M059J (cell line): ENCODE data around the gene MCF2. TPM values are rescaled to one million over a fixed set of nuclear protein-coding genes. Genes with fewer than 3 reads are reported as not detected.

ENCODE experiments used
- DNase-seq: peaks from one replicate; pipeline ENCODE4 v3.0.0-alpha.2; 2012; ENCODE audit warnings: low read depth
- total RNA-seq: library from RNA; depleted of rRNA; stranded (reverse); fragments of >200 nt; shearing (Covaris generic); gene quantifications from 2 replicates; pipeline ENCODE4 v1.2.3, GENCODE V29; 2014; rRNA removed

Gene MCF2
- total RNA-seq, 1 experiment from 2014 or later, result not detected

DNA sequence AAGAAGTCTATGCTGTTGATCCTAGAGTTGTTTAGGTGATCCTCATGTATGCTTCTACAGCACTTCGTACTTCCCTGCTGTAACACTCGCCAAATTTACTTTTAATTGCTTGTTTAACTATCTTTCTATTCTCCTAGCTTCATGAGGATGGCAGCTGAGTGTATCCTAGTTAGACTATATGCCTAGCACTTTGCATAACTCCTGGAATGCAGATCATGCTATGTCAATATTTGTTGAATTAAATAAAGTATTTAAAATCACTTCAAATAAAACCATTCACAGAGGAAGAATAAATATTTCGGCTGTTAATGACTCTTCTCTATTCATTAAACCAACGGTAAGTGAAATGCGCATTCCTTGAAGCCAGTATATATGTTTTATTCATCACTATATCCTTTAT, 122.4 kb downstream of the MCF2 start:
- DNase-seq, result no peak

DNA sequence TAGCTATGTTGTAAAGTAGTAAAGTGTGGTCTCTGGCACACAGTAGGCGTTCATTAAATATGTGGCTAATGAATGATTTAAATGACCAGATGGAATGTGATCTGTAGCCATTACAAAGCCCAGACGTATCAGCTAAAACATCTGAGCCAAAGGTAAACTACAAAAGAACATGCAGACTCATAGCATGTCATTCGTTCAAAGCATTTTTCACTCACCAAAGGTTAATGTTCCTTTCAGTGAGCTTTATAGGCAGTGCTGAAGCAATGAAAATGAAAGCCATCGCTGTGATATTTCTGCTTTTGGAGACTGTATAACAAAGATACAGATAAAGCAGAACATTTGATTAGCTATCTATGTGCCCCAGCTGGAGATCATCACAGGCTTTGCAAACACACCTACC, 126.9 kb downstream of the MCF2 start:
- DNase-seq, result no peak

DNA sequence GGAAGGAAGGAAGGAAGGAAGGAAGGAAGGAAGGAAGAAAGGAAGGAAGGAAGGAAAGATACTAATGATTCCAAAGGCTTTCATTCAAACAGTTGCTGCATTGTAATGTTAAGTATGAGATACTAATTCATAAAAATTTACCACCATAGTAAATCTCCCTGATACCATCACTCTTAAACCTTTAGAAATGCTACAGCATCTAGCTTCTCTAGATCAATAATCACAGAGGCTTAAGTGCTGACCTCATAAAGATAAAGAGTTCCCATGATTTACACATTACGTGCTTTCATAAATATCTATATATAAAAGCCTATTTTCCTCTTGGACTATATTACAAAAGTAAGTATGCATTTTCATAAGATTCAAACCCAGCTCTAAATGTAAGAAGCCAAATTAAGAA, 141.0 kb downstream of the MCF2 start:
- no peak for DNase-seq

DNA sequence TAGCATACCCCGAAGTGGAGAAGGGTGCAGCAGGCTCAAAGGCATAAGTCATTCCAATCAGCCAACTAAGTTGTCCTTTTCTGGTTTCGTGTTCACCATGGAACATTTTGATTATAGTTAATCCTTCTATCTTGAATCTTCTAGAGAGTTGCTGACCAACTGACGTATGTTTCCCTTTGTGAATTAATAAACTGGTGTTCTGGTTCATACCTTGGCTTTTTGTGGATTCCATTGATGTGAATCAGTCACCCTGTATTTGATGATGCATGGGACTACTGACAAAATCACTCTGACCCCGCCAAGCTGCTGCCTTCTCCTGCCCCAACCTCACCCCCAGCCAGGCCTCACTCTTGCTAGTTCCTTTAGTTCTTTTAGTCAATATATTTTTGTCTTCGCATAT, 144.7 kb downstream of the MCF2 start:
- DNase-seq, result peak; percentile 69

DNA sequence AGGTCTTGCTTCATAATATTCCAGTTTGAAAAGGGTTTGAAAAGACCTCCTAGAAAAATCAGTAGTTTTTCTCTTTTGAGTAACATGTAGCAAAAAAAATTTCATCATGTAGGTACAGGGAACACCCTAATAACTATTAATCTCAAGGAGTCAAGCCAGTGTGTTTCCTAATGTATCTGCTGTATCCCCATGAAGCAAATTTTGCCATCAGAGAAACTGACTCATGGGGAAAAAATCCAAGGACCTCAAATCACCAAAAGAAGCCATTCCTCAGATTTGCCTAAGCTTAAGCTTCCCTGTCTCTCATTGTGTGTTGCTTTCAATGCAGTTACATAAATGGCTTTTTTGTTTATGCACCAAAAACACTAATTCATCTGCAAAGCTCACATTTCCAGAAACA, 147.7 kb downstream of the MCF2 start:
- peak; percentile 56 for DNase-seq

DNA sequence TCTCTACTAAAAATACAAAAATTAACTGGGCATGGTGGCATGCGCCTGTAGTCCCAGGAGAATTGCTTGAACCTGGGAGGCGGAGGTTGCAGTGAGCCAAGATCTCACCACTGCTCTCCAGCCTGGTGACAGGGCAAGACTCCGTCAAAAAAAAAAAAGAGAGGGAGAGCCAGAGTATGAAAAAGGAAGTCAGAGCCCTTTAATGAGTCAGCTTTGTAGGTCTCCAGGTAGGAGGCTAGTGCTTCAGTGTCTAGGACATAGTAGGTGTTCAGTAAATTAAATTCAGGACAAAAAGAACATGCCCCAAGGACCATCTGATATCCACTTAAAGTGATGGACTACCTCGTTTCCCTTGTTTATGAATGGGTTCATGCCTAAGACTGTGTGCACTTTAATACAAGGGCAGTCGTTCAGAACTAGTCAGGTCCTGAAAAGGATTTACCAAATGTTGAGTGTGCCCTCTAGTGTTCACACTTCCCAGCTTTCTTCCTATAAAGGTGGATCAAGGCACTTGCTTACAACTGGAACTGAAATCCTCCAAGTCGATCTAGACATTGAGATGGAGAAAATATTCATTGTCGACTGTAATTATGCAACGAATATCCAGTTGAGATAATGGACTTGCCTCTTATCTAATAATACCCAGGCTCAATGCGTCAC, 148.5 kb downstream of the MCF2 start:
- DNase-seq, result peak; percentile 71

DNA sequence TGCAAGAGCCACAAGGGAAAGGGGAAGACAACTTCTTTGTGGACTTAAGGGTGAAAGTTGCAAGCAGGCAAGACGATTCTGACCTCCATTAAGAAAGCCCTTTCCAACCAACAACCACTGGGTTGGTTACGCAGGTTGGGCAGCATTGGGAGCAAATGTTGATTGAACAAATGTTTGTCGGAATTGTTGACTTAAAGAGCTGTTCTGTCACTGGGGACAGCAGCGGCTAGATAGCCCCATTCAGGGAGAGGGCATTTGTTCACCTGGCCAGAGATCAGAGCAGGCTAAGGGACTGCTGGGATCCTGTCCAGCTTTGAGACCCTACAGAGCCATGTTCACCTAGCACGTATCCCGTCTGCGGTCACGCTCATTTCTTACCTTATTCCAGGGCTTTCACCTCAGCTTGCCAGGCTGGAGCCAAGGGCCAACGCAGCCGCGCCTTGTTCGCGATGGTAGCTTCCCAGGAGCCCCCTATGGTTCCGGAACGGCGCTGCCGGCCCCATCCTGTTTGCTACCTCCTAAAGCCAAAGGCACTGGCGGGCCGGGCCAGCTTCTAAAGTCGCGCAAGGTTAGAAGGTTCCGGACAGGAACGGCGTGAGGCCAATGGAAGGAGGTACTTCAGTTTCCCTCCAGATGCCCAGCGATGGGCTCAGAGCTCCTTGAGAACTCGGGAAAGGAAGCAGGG, 152.8 kb downstream of the MCF2 start:
- DNase-seq, result no peak

DNA sequence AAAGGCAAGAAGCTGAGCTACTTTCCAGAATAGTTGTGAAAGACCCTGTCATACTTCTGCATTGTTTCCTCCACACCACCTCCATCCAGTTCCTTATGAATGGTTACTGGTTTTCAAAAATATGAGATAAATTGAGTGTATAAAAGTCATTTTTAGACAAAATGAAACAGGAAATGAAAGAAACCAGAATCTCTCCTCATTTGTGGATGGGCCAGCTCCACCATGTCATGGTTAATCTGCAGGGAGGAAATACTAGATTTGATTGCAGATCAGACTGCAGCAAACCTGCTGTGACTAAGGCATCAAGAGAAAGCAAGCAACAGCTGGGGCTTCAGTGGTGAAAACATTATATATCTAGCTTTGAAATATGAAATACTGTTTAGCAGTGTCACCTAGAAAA, 153.6 kb downstream of the MCF2 start:
- DNase-seq, result no peak

DNA sequence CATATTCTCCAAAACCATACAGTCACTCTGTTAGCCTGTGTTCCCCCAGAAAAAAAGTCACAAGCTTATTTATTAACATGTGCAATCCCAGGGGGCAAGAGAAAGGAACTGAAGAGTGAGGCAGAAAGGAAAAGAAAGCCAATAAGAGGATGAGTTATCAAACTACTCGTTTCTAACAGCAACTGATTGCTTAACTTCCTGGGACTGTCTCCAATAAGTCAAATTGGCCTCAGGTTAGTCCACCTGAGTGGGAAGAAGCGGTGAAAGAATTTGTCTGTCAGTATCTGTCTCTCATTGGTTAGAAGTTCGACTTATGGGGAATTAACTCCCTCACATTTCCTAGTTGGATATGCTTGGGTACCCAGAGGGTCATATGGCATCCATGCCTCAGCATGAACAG, 163.4 kb downstream of the MCF2 start:
- DNase-seq, result no peak

DNA sequence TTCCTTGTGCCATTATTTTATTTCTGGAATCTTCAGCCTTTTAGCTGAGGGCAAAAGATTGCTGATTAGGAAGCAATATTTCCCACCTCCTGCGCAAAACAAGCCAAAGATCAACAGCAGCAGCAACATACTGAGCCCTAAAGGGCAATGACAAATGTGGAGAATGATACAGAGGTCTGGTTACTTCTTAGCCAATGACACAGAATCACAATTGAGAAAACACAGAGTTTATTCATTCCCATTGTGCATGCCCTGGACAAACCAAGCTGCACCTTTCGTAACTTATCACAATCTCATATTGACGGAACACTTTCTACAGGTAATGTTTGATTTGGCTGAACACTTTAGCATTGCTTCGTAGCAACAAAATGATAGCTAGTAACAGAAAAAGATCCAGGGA, 164.0 kb downstream of the MCF2 start:
- no peak for DNase-seq

DNA sequence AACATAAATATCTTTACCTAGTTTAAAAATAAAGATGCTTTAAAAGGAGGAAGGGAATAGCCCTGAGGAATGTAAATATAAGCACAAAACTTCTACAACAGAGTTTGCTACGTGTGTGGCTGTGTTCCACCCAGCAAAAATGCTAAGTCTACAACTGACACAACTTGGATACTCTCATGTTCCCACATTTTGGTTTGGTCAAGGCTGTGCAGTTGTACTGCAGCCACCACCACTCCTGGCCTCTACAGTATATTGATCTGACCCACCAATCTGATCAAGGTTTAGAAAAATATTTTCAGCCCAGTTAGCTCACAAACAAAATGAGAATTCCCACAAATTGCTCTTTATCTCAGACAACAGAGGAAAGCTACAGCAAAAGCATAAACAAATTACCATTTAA, 165.3 kb downstream of the MCF2 start:
- no peak for DNase-seq

DNA sequence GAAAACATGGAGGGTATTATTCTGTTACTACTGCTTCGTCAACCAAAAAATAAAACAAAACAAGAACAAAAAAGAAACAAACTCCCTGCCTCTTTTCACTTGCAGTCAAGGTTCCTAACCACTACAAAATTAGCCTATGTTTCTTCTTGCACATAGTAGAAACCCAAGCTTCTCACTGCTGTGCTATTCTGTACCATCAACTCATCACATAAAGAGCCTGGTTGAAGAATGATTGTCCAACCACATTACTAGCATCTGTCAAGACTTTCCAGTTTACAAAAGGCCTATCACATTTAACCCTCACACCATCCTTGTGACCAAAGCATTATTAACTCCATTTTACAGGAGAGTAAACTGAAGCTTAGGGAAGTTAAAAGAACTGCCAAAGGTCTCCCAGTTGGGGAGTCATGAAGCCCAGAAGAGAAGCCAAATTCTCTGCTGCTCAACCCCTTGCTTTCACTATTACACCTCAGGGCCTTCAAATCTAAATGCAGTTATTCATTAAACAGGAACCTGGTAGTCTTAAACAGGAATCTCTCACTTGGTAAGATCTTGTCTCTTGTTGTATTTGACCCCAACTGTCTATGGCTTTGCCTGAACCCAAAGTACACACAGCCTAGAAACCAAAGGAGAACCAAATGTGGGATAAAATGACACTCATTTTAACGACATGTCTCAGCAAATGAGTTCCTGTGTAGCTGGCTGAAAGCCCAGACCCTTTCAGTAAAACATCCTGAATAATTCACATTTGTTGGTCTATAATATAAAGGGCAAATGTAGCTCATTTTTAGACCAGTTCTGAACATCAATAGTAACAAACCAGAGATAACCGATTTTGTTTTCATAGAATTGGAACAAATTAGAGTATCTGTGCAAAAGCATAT, 168.8 kb downstream of the MCF2 start:
- DNase-seq, result peak; percentile 2

DNA sequence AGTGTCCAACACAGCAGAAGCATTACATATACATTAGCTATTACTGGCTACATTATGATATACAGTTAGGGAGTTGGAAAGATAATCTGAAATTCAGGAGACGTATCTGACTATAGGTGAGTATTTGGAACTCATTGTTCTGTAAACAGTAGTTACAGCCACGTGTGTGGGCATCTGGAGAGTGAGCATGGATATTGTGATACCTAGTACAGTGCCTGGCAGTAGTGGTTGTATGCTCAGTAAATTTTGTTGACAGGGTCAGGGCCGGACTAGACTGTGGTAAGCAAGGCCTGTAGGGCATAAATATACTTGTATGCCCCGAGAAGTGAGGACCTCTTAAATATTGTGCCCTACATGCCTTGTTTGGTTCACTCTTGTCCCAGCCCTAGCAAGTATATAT, 174.5 kb downstream of the MCF2 start:
- no peak for DNase-seq

DNA sequence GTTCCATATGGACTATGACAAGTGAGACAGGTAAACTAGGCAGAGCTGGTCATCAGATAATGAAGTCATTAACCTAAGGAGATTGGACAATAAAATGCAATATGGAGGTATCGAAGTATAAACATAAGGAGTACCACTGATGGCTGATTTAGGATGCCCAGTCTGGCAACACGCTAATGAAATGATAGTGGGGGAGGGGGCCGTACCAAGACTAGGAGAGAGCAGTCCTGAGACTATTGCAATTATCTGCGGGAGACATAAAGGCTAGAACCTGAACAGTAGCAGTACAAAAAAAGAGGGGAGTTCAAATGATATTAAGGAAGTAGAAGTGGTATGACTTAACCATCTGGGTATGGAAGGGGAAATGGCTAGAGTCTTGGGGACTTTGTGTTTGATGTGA, 175.1 kb downstream of the MCF2 start:
- no peak for DNase-seq

Other genes starting within 250 kb of the MCF2 start
- gene F9, start 177.4 kb downstream of the MCF2 start, total RNA-seq, result not detected in 2 replicates
- gene ATP11C, start 224.9 kb upstream of the MCF2 start, total RNA-seq, result 41.0 and 46.3 TPM in 2 replicates